SK-N-SH treated with all-trans-retinoic acid at 6 μM for 48 hours (cell line): ENCODE results near the gene TMEM270.

Source experiments
- ATAC-seq: fragments of 200-7000 bp; cut with Tn5 transposase; 3 replicates; pipeline ENCODE4 v1.9.1; 2020; ENCODE audit warnings: mild to moderate bottlenecking, moderate library complexity
- ARNTL ChIP-seq: fragments of 450-650 bp; formaldehyde crosslinking; IDR thresholded peaks from 2 replicates; pipeline ENCODE4 v1.5.0; 2020; ENCODE audit warnings: low read depth, mild to moderate bottlenecking, moderate library complexity, borderline replicate concordance
- BACH2 ChIP-seq: fragments of 250-450 bp; sonication (Bioruptor Pico); IDR thresholded peaks from 2 replicates; pipeline ENCODE4 v1.9.0; 2021; ENCODE audit warnings: mild to moderate bottlenecking, borderline replicate concordance
- CREB5 ChIP-seq: fragments of 250-450 bp; sonication (Bioruptor Pico); IDR thresholded peaks from 2 replicates; pipeline ENCODE4 v1.5.1; 2020; ENCODE audit warnings: low read depth, mild to moderate bottlenecking, moderate library complexity
- CSDC2 ChIP-seq: fragments of 250-450 bp; sonication (Bioruptor Pico); IDR thresholded peaks from 2 replicates; pipeline ENCODE4 v1.5.0; 2020; ENCODE audit warnings: mild to moderate bottlenecking, moderate library complexity
- CSRNP3 ChIP-seq: fragments of 250-450 bp; sonication (Bioruptor Pico); IDR thresholded peaks from 2 replicates; pipeline ENCODE4 v1.5.1; 2021; ENCODE audit warnings: mild to moderate bottlenecking, moderate library complexity
- ESRRG ChIP-seq: fragments of 250-450 bp; sonication (Bioruptor Pico); IDR thresholded peaks from 2 replicates; pipeline ENCODE4 v1.6.1; 2021; ENCODE audit warnings: mild to moderate bottlenecking
- OSR1 ChIP-seq: fragments of 250-450 bp; sonication (Bioruptor Pico); IDR thresholded peaks from 2 replicates; pipeline ENCODE4 v1.8.0; 2022; ENCODE audit warnings: moderate library complexity, mild to moderate bottlenecking, inconsistent platforms
- POU6F1 ChIP-seq: fragments of 250-450 bp; sonication (Bioruptor Pico); IDR thresholded peaks from 2 replicates; pipeline ENCODE4 v1.8.0; 2021; ENCODE audit warnings: low read depth, mild to moderate bottlenecking, moderate library complexity, borderline replicate concordance
- PPARA ChIP-seq: fragments of 250-450 bp; sonication (Bioruptor Pico); IDR thresholded peaks from 2 replicates; pipeline ENCODE4 v1.5.0; 2020; ENCODE audit warnings: mild to moderate bottlenecking, borderline replicate concordance
- RARB ChIP-seq: fragments of 250-450 bp; sonication (Bioruptor Pico); IDR thresholded peaks from 2 replicates; pipeline ENCODE4 v1.8.0; 2021; ENCODE audit warnings: mild to moderate bottlenecking, moderate library complexity
- SNAI2 ChIP-seq: fragments of 250-450 bp; sonication (Bioruptor Pico); IDR thresholded peaks from 2 replicates; pipeline ENCODE4 v1.5.0; 2020; ENCODE audit warnings: mild to moderate bottlenecking, moderate library complexity
- TCF4 ChIP-seq: fragments of 250-450 bp; sonication (Bioruptor Pico); IDR thresholded peaks from 2 replicates; pipeline ENCODE4 v1.8.0; 2021; ENCODE audit warnings: mild to moderate bottlenecking, moderate library complexity, borderline replicate concordance
- TOX ChIP-seq: fragments of 250-450 bp; sonication (Bioruptor Pico); IDR thresholded peaks from 2 replicates; pipeline ENCODE4 v1.8.0; 2021; ENCODE audit warnings: mild to moderate bottlenecking, moderate library complexity, borderline replicate concordance
- TSHZ2 ChIP-seq: fragments of 250-450 bp; sonication (Bioruptor Pico); IDR thresholded peaks from 2 replicates; pipeline ENCODE4 v1.5.0; 2020; ENCODE audit warnings: mild to moderate bottlenecking, moderate library complexity
- ZC3H10 ChIP-seq: fragments of 250-450 bp; sonication (Bioruptor Pico); IDR thresholded peaks from 2 replicates; pipeline ENCODE4 v1.5.1; 2021; ENCODE audit warnings: mild to moderate bottlenecking, moderate library complexity
- ZFP3 ChIP-seq: fragments of 250-450 bp; sonication (Bioruptor Pico); IDR thresholded peaks from 2 replicates; pipeline ENCODE4 v1.5.0; 2020; ENCODE audit warnings: mild to moderate bottlenecking, moderate library complexity
- ZFP30 ChIP-seq: fragments of 450-650 bp; formaldehyde crosslinking; IDR thresholded peaks from 2 replicates; pipeline ENCODE4 v1.5.0; 2022; ENCODE audit warnings: mild to moderate bottlenecking, moderate library complexity
- ZNF565 ChIP-seq: fragments of 450-650 bp; formaldehyde crosslinking; conservative IDR thresholded peaks from 2 replicates; pipeline ENCODE4 v1.5.0; 2020; ENCODE audit warnings: low read depth, mild to moderate bottlenecking, moderate library complexity
- ZNF70 ChIP-seq: fragments of 450-650 bp; formaldehyde crosslinking; IDR thresholded peaks from 2 replicates; pipeline ENCODE4 v1.5.0; 2020; ENCODE audit warnings: mild to moderate bottlenecking, moderate library complexity
- ZNF8 ChIP-seq: fragments of 450-650 bp; formaldehyde crosslinking; IDR thresholded peaks from 2 replicates; pipeline ENCODE4 v1.5.0; 2020; ENCODE audit warnings: mild to moderate bottlenecking, moderate library complexity

TMEM270 gene

GRCh38 chr7:73905360-73905759, 44.4 kb downstream of the TMEM270 start (continued):
- TF ChIP-seq ZNF8 (CRISPR knock-in tag) (no peak), SNAI2 (CRISPR knock-in tag) (no peak), ARNTL (no peak), ZFP30 (CRISPR knock-in tag) (no peak), ESRRG (CRISPR knock-in tag) (no peak)

GRCh38 chr7:73906874-73907273, 45.9 kb downstream of the TMEM270 start:
- no peak for ATAC-seq
- no peak for TF ChIP-seq BACH2 (CRISPR knock-in tag)
- TF ChIP-seq ZNF8 (CRISPR knock-in tag), result no peak
- no peak for TF ChIP-seq SNAI2 (CRISPR knock-in tag)

GRCh38 chr7:73907554-73908122, 46.7 kb downstream of the TMEM270 start:
- ATAC-seq, result no peak
- TF ChIP-seq PPARA (CRISPR knock-in tag) (no peak), CSRNP3 (CRISPR knock-in tag) (no peak), ZC3H10 (CRISPR knock-in tag) (no peak), POU6F1 (CRISPR knock-in tag) (no peak), SNAI2 (CRISPR knock-in tag) (no peak), ZFP30 (CRISPR knock-in tag) (no peak), TCF4 (CRISPR knock-in tag) (no peak), ARNTL (no peak), CSDC2 (CRISPR knock-in tag) (no peak), ZFP3 (CRISPR knock-in tag) (no peak), CREB5 (CRISPR knock-in tag) (no peak), ESRRG (CRISPR knock-in tag) (no peak), ZNF70 (CRISPR knock-in tag) (no peak), OSR1 (no peak), BACH2 (CRISPR knock-in tag) (no peak), ZNF565 (no peak)
- TF ChIP-seq, all 23 proteins: peak for 0

- ATAC-seq, result no peak
- no peak for TF ChIP-seq RARB
- TF ChIP-seq, all 23 proteins: peak for 0
Measured at GRCh38 chr7:73908123-73908611, 47.2 kb downstream of the TMEM270 start.

GRCh38 chr7:73909051-73909941, 48.3 kb downstream of the TMEM270 start:
- TF ChIP-seq ZC3H10 (CRISPR knock-in tag), result no peak
- no peak for TF ChIP-seq ARNTL

GRCh38 chr7:73909996-73910395, 49.0 kb downstream of the TMEM270 start:
- ATAC-seq, result no peak
- TF ChIP-seq OSR1 (no peak), RARB (no peak), ZFP30 (CRISPR knock-in tag) (no peak), TOX (CRISPR knock-in tag) (no peak), BACH2 (CRISPR knock-in tag) (no peak), ZFP3 (CRISPR knock-in tag) (no peak), CSRNP3 (CRISPR knock-in tag) (no peak), ZNF565 (no peak), TCF4 (CRISPR knock-in tag) (no peak), CSDC2 (CRISPR knock-in tag) (no peak), PPARA (CRISPR knock-in tag) (no peak), TSHZ2 (no peak), ZNF8 (CRISPR knock-in tag) (no peak)

More at GRCh38 chr7:73909051-73909941, 48.3 kb downstream of the TMEM270 start:
- no peak for ATAC-seq
